GM21526 (cell line): ENCODE results near the gene CHAD.
"Not testable (repeated sequence)": the region's sequence is repeated elsewhere in the genome, so short reads cannot be mapped to it uniquely, and the experiment has no call there.

Experiments
- ATAC-seq: cut with Tn5 transposase; IDR thresholded peaks from one replicate; pipeline ENCODE4 v1.9.1; 2021; ENCODE audit warnings: moderate library complexity; ENCODE audit not compliant: unreplicated experiment, low FRiP score

Gene CHAD

GRCh38 chr17:50475775-50476544, 7.3 kb upstream of the CHAD start:
- ATAC-seq, result not testable (repeated sequence)

GRCh38 chr17:50475362-50475761, 6.7 kb upstream of the CHAD start:
- ATAC-seq, result no peak

DNA sequence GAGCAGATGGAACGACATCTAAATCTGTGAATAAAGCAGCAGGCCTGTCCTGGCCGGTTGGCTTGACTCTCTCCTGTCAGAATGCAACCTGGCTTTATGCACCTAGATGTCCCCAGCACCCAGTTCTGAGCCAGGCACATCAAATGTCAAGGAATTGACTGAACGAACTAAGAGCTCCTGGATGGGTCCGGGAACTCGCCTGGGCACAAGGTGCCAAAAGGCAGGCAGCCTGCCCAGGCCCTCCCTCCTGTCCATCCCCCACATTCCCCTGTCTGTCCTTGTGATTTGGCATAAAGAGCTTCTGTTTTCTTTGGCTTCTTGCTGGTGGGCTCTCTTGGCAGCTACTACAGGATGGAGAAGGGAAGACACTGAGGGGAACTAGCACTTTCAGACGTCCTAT, 5.8 kb upstream of the CHAD start:
- ATAC-seq, result no peak

DNA sequence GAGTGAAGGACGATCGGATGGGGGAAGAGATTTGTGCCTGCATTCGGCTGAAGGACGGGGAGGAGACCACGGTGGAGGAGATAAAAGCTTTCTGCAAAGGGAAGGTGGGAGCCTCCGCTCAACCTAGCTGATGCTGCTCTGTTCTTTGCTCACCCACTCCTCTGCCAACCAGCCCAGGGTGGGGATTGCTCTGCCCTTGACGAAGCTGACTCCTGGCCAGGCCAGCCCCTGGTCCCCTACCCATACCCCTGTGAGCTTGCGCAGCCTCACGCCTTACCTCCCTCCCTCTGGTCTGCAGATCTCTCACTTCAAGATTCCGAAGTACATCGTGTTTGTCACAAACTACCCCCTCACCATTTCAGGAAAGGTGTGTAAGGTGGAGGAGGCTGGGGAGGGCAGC, 5.2 kb upstream of the CHAD start:
- no peak for ATAC-seq

GRCh38 chr17:50472761-50473161, 4.1 kb upstream of the CHAD start:
- not testable (repeated sequence) for ATAC-seq

DNA sequence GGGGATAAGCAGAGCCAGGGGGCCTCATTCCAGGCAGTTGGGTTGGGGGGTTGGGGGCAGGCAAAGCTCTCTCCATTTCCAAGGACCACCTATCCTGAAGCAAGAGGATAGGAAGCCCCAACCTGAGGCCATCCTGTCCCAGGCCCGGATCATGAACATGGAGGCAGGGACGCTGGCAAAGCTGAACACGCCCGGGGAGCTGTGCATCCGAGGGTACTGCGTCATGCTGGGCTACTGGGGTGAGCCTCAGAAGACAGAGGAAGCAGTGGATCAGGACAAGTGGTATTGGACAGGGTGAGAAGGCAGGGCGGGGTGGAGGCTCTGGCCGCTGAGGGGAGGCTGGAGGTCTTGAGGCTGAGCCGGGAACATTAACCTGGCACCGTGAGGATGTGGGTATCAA, 3.6 kb upstream of the CHAD start:
- no peak for ATAC-seq

GRCh38 chr17:50471009-50471905, 2.6 kb upstream of the CHAD start:
- no peak for ATAC-seq

GRCh38 chr17:50470426-50470825, 1.7 kb upstream of the CHAD start:
- ATAC-seq, result no peak

- ATAC-seq, result no peak
Observed at GRCh38 chr17:50469671-50470305, 1.1 kb upstream of the CHAD start.

GRCh38 chr17:50469208-50469605, 527 bp upstream of the CHAD start:
- ATAC-seq, result no peak

- no peak for ATAC-seq
Observed at GRCh38 chr17:50467855-50468303, 801 bp downstream of the CHAD start.

DNA sequence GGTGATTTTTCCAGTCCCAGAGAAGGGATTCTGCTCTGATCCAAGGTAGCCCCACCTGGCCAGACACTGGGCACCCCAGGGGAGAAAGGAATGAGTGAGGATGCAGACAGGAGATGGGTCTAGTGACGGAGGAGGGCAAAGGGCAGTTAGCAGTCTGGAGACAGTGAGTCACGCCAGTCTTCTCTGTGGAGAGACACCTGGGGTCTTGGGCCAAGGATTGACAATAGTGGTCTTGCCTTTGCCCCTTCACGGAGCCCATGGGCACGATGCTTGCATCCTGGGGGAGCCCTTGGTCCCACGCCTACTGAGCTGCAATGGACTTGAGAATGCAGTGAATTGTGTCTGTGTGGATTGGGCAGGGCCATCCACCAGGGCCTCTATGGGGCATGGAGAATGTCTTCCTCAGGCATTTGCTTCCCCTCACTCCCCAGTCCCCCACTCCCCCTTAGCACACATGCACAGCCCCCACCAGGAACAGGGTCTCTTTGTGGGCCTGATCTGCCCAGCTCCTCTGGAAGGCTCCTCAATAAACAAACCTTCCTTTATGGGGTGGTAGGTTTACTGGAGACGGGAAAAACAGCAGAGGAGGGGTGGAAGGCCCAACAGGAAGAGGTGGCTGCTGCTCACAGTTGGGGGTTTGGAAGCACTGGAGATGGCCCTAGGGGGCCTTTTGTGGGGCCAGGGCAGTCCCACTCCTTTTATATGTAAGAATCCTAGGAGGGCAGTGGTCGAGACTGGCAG, 1.4 kb downstream of the CHAD start:
- no peak for ATAC-seq

DNA sequence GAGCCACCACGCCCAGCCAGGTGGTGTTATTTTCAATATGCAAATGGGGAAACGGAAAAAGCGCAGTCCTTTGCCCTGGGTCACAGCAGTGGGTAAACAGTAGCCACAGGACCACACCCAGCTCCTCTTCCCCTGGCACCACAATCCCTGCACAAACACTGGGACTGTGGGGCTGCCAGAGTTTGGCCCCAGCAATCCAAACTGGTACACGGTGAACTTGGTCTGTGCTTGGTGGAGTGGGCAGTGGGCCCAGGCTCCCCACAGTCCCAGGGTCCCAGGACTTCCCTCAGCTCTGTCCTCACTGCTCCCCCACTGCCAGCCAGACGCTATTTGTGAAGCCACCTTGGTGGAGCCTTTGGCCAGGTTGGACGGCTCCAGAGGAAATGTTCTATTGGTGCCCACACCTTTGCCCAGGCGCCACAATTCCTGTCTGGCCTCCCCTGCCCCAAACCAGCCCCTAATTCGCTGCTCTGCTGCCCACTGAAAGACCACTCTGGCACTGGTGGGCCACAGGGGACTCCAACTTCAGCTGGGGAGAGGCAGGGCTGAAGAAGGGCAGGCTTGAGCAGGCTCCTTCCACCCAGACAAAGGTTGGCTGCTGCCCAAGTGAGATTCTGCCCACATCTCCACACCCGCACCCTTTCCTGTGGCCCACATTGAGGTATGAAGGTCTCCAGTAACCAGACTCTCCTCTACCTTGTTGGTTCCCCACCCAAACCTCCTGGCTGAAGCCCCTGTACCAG, 2.1 kb downstream of the CHAD start:
- no peak for ATAC-seq

- ATAC-seq, result no peak
Observed at GRCh38 chr17:50465635-50466034, 3.0 kb downstream of the CHAD start.

DNA sequence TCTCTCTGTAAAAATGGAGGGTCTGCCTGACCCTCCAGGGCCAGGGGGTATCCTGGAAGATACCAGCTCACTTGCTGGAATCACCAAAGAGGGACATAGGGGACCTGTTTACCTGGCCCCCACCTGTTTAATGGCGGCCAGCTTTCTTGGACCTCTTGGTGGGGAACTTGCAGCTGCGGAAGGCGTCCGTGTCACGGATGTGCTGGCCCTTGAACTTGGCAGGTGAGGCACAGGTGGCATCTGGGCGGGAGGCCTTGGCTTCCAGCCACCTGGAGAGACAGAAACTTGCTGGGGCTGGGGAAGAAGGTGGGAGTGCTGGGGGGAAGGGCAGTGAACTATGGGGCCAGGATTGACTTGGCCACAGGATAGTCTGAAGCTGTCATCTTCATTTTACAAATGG, 3.5 kb downstream of the CHAD start:
- ATAC-seq, result no peak

GRCh38 chr17:50464736-50465135, 3.9 kb downstream of the CHAD start:
- no peak for ATAC-seq

GRCh38 chr17:50464121-50464520, 4.6 kb downstream of the CHAD start:
- ATAC-seq, result no peak

DNA sequence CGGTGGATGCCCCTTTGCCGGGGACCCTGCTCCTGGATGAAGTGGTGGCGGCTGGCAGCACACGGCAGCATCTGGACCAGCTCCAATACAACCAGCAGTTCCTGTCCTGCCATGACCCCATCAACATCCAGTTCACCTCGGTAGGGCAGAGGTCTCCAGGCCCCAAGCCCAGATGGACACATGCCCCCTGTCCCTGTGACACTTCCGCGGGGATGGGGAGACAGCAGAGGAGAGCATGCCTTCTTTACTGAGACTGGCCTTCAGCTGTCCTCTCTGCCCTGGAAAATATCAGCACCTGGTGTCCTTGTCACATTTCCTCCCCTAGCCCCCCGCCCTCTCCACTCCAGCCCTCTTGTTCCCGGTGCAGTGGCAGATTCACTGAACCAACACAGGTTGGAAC, 6.2 kb downstream of the CHAD start:
- ATAC-seq, result no peak

DNA sequence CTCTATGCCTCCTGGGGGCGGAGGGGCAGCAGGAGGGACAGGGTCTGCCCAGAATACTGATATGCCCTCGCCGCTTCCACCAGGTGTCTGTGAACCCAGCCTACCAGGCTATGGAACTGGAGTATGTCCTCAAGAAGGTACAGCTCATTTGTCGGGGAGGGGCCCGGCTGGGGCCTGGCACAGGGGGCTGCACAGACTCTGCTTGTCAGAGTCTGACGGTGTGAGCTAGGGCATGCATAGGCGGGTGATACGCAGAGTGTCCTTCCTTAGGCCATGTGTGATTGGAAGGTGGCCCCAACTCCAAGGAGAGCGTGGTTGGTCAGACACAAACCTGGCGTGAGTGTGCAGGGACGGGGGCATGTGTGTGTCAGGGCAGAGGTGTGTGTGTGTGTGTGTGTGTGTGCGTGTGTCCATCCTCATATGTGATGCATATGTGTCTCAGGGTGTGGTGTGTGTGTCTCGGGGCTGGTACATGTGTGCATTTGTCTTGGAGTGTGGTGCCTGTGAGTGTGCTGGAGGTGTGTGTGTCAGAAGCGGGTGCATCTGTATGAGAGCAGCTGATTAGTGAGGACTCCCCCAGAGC, 7.0 kb downstream of the CHAD start:
- ATAC-seq, result no peak
